Muscle of leg (tissue), 11 donors: ENCODE results near the gene CADM3. TPM values are rescaled to one million over a fixed set of nuclear protein-coding genes. Genes with fewer than 3 reads are reported as not detected.

Experiments used
- DNase-seq: peaks from one replicate; pipeline ENCODE4 v3.0.0; 2013
- H3K27ac ChIP-seq: one replicate; pipeline ENCODE4 v1.5.1; 2013; ENCODE audit warnings: mild to moderate bottlenecking, low read length, control low read depth
- H3K27me3 ChIP-seq: one replicate; pipeline ENCODE4 v1.6.1; 2013; ENCODE audit warnings: low read length; ENCODE audit not compliant: control insufficient read depth, insufficient read depth
- H3K36me3 ChIP-seq: one replicate; pipeline ENCODE4 v1.6.1; 2013; ENCODE audit warnings: low read length; ENCODE audit not compliant: control insufficient read depth, insufficient read depth
- H3K4me1 ChIP-seq: one replicate; pipeline ENCODE4 v1.6.1; 2013; ENCODE audit warnings: low read length; ENCODE audit not compliant: control insufficient read depth, insufficient read depth
- H3K4me3 ChIP-seq: one replicate; pipeline ENCODE4 v1.5.1; 2013; ENCODE audit warnings: low read length, control low read depth
- H3K9me3 ChIP-seq: replicated peaks from 2 replicates; pipeline ENCODE4 v1.6.1; 2013; ENCODE audit warnings: low read depth, low read length; ENCODE audit not compliant: control insufficient read depth
- WGBS: methylation state at CpG from one replicate; pipeline ENCODE4 v1.1.5; 2013; ENCODE audit warnings: missing lambda C conversion rate; ENCODE audit not compliant: insufficient coverage; 5-methylcytosine and 5-hydroxymethylcytosine counted together
- polyA plus RNA-seq, 8 donors: library from polyadenylated mRNA; unstranded; fragments of 120-200 nt; gene quantifications; one replicate each; pipeline versions ENCODE4 v1.2.1 to v1.2.3, GENCODE V29; 2013; ENCODE audit warnings: inconsistent platforms in 1 of 8, low replicate concordance in 1 of 8; ENCODE audit not compliant: insufficient read length in 8 of 8, insufficient read depth in 1 of 8
- total RNA-seq: library from RNA; stranded (reverse); fragments of 120-200 nt; gene quantifications from one replicate; pipeline ENCODE4 v1.2.4, GENCODE V29; 2013

Gene CADM3
- total and polyA plus RNA-seq, 9 donors: 0.34 to 1.3 (median 0.44) TPM

- Histone ChIP-seq H3K4me1 (no peaks in the 10 kb centered on the region), H3K4me3 (no peak overlapping the region), H3K36me3 (no peaks in the 10 kb centered on the region), H3K27me3 (no peaks in the 10 kb centered on the region), H3K27ac (no peak overlapping the region), H3K9me3 (peaks cover 22% of the 10 kb centered on the region)
- WGBS: 43% methylated on average over 1 of the region's 1 CpG
- no peak for DNase-seq
Observed at GRCh38 chr1:159248311-159248710, 76.9 kb downstream of the CADM3 start.

DNA sequence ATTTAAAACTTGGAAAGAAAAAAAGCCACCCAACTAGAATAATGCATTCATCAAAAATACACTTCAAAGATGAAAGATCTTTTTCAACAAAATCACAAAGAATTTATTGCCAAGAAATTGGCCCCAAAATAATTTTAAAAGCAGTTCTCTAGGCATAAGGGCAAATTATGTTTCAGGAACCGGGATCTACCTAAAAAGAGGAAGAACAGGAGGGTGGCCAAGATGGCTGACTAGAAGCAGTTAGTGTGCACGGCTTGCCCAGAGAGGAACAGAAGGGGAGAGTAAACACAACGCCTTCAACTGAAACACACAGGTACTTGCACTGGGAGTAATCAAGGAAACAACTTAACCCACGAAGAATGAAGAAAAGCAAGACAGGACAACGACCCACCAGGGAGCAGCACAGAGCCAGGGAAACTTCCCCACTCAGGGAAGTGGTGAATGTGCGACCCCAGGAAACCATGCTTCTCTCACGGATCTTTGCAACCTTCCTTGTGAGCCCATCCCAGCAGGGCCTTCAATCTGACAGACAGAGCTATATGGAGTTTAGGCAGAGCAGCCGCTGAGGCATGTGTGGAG, 79.3 kb downstream of the CADM3 start:
- Histone ChIP-seq H3K9me3 (peaks cover 22% of the 10 kb centered on the region), H3K27me3 (no peaks in the 10 kb centered on the region), H3K27ac (no peak overlapping the region), H3K36me3 (no peaks in the 10 kb centered on the region), H3K4me3 (no peak overlapping the region), H3K4me1 (no peaks in the 10 kb centered on the region)
- 69% methylated on average over 6 of the region's 8 CpGs for WGBS
- DNase-seq: no peak

Other genes with a start within 250 kb of the CADM3 start
- gene PYHIN1, start 240.1 kb upstream of the CADM3 start, total RNA-seq: 0.22 TPM
- under 1 TPM in 7 of 8 donors, not detected in 1; 0.06 to 0.32 (median 0.17) TPM for gene PYHIN1, start 240.1 kb upstream of the CADM3 start, polyA plus RNA-seq
- gene IFI16, start 161.7 kb upstream of the CADM3 start, total RNA-seq: 22.0 TPM
- 10 to 100 TPM; 25.9 to 52.1 (median 34.5) TPM for gene IFI16, start 161.7 kb upstream of the CADM3 start, polyA plus RNA-seq
- 0.31 TPM for gene AIM2, start 94.8 kb upstream of the CADM3 start, total RNA-seq
- under 1 TPM in 6 of 8 donors, not detected in 2; 0.11 to 0.49 (median 0.33) TPM for gene AIM2, start 94.8 kb upstream of the CADM3 start, polyA plus RNA-seq
- gene ACKR1, start 33.3 kb downstream of the CADM3 start, total RNA-seq: 2.7 TPM
- gene ACKR1, start 33.3 kb downstream of the CADM3 start, polyA plus RNA-seq: 1 to 10 TPM in 7 of 8 donors, under 1 TPM in 1; 0.94 to 3.2 (median 1.5) TPM
- 0.49 TPM for gene FCER1A, start 130.7 kb downstream of the CADM3 start, total RNA-seq
- 1 to 10 TPM in 1 of 8 donors, under 1 TPM in 7; 0.10 to 1.1 (median 0.29) TPM for gene FCER1A, start 130.7 kb downstream of the CADM3 start, polyA plus RNA-seq